GM23338 (cell line): ENCODE data around the gene STX11. TPM values are rescaled to one million over a fixed set of nuclear protein-coding genes. Genes with fewer than 3 reads are reported as not detected.

ENCODE experiments used
- ATAC-seq: fragments of 200-7000 bp; cut with Tn5 transposase; 3 replicates; pipeline ENCODE4 v1.9.1; 2020
- DNase-seq: peaks from one replicate; pipeline ENCODE4 v3.0.0-alpha.2; 2015; ENCODE audit warnings: low spot score
- H2AFZ ChIP-seq: fragments of 200-600 bp; sonication (generic); 2 replicates; pipeline ENCODE4 v1.8.0; 2016; ENCODE audit warnings: antibody characterized with exemption, mild to moderate bottlenecking, moderate library complexity
- H3F3A ChIP-seq: fragments of 200-600 bp; sonication (generic); replicated peaks from 2 replicates; pipeline ENCODE4 v1.8.0; 2017; ENCODE audit warnings: antibody characterized with exemption, mixed run types, low read depth
- H3K27ac ChIP-seq: fragments of 200-600 bp; sonication (generic); 2 replicates; pipeline ENCODE4 v1.6.1; 2016; ENCODE audit warnings: low read depth
- H3K27me3 ChIP-seq: fragments of 200-600 bp; sonication (generic); 2 replicates; pipeline ENCODE4 v1.8.0; 2016; ENCODE audit warnings: mild to moderate bottlenecking, mixed run types, moderate library complexity; ENCODE audit not compliant: insufficient read depth
- H3K36me3 ChIP-seq: fragments of 200-600 bp; sonication (generic); 2 replicates; pipeline ENCODE4 v1.8.0; 2016; ENCODE audit warnings: mild to moderate bottlenecking; ENCODE audit not compliant: insufficient read depth
- H3K4me1 ChIP-seq: fragments of 200-600 bp; sonication (generic); 2 replicates; pipeline ENCODE4 v1.8.0; 2016; ENCODE audit warnings: mild to moderate bottlenecking, moderate library complexity; ENCODE audit not compliant: insufficient read depth
- H3K4me2 ChIP-seq: fragments of 200-600 bp; sonication (generic); 2 replicates; pipeline ENCODE4 v1.7.1; 2017; ENCODE audit warnings: mixed run types
- H3K4me3 ChIP-seq: fragments of 200-600 bp; sonication (generic); 2 replicates; pipeline ENCODE4 v1.6.1; 2016; ENCODE audit warnings: mixed run types
- H3K79me2 ChIP-seq: fragments of 200-600 bp; sonication (generic); replicated peaks from 2 replicates; pipeline ENCODE4 v1.8.0; 2017; ENCODE audit warnings: mild to moderate bottlenecking; ENCODE audit not compliant: insufficient read depth
- H3K9me2 ChIP-seq: fragments of 200-600 bp; sonication (generic); 2 replicates; pipeline ENCODE4 v1.8.0; 2017; ENCODE audit not compliant: insufficient read depth
- H4K20me1 ChIP-seq: fragments of 200-600 bp; sonication (generic); replicated peaks from 2 replicates; pipeline ENCODE4 v1.8.0; 2017; ENCODE audit warnings: mild to moderate bottlenecking; ENCODE audit not compliant: insufficient read depth
- H3K27ac Mint-ChIP-seq: 2 replicates; pipeline ENCODE4 v1.8.0; 2020; ENCODE audit warnings: inconsistent platforms, mild to moderate bottlenecking, moderate library complexity, mixed read lengths
- H3K27me3 Mint-ChIP-seq: 3 replicates; pipeline ENCODE4 v1.8.0; 2022; ENCODE audit warnings: low read depth, mild to moderate bottlenecking, moderate library complexity, mixed read lengths, inconsistent platforms; ENCODE audit not compliant: insufficient read depth, poor library complexity
- H3K36me3 Mint-ChIP-seq: 3 replicates; pipeline ENCODE4 v1.8.0; 2021; ENCODE audit warnings: low read depth, mild to moderate bottlenecking, inconsistent platforms, moderate library complexity, mixed read lengths
- H3K4me1 Mint-ChIP-seq: 3 replicates; pipeline ENCODE4 v1.8.0; 2020; ENCODE audit warnings: mild to moderate bottlenecking, inconsistent platforms, mixed read lengths
- H3K4me3 Mint-ChIP-seq: 3 replicates; pipeline ENCODE4 v1.8.0; 2021; ENCODE audit warnings: moderate library complexity, mild to moderate bottlenecking, inconsistent platforms, mixed read lengths
- H3K9me3 Mint-ChIP-seq: 3 replicates; pipeline ENCODE4 v1.8.0; 2020; ENCODE audit warnings: moderate library complexity, mild to moderate bottlenecking, inconsistent platforms, mixed read lengths
- CREB1 ChIP-seq: fragments of 250-450 bp; sonication (Bioruptor Pico); IDR thresholded peaks from 2 replicates; pipeline ENCODE4 v1.5.0; 2020; ENCODE audit warnings: low read depth, mild to moderate bottlenecking, moderate library complexity
- CTCF ChIP-seq, 2 experiments: fragments of 200-600 bp in 1 of 2; sonication (generic) in 1 of 2; conservative IDR thresholded peaks; 2 replicates each; pipeline versions ENCODE4 v1.5.1 to v1.6.1; 2016 to 2017; ENCODE audit warnings: antibody characterized with exemption in 2 of 2, low read depth in 2 of 2, mild to moderate bottlenecking in 2 of 2, moderate library complexity in 1 of 2
- ETS1 ChIP-seq: IDR thresholded peaks from 2 replicates; pipeline ENCODE4 v1.6.1; 2016; ENCODE audit warnings: antibody characterized with exemption
- EZH2 ChIP-seq: fragments of 200-600 bp; sonication (generic); IDR thresholded peaks from one replicate; pipeline ENCODE4 v1.8.0; 2017; ENCODE audit warnings: antibody characterized with exemption, mild to moderate bottlenecking, low read depth; ENCODE audit not compliant: unreplicated experiment
- EZH2phosphoT487 ChIP-seq: fragments of 200-600 bp; sonication (generic); IDR thresholded peaks from one replicate; pipeline ENCODE4 v1.8.1; 2018; ENCODE audit warnings: antibody characterized with exemption; ENCODE audit not compliant: unreplicated experiment
- JUNB ChIP-seq: IDR thresholded peaks from one replicate; pipeline ENCODE4 v1.6.1; 2016; ENCODE audit warnings: antibody characterized with exemption; ENCODE audit not compliant: unreplicated experiment
- NANOG ChIP-seq: IDR thresholded peaks from 2 replicates; pipeline ENCODE4 v1.6.1; 2016; ENCODE audit warnings: antibody characterized with exemption, borderline replicate concordance
- REST ChIP-seq: IDR thresholded peaks from one replicate; pipeline ENCODE4 v1.6.1; 2018; ENCODE audit warnings: antibody characterized with exemption; ENCODE audit not compliant: unreplicated experiment
- STAT1 ChIP-seq: IDR thresholded peaks from one replicate; pipeline ENCODE4 v1.6.1; 2016; ENCODE audit warnings: antibody characterized with exemption; ENCODE audit not compliant: unreplicated experiment
- ZNF114 ChIP-seq: fragments of 250-450 bp; sonication (Bioruptor Pico); IDR thresholded peaks from 2 replicates; pipeline ENCODE4 v1.5.0; 2020; ENCODE audit warnings: mild to moderate bottlenecking, moderate library complexity
- ZNF462 ChIP-seq: fragments of 250-450 bp; sonication (Bioruptor Pico); IDR thresholded peaks from 2 replicates; pipeline ENCODE4 v1.5.0; 2020; ENCODE audit warnings: mild to moderate bottlenecking, moderate library complexity
- polyA plus RNA-seq: library from polyadenylated mRNA; unstranded; fragments of >200 nt; fragmentation: Nextera tagmentation; extraction: Ambion mirVana; gene quantifications from 2 replicates; pipeline ENCODE4 v1.2.1, GENCODE V29; 2016
- total RNA-seq: library from RNA; depleted of rRNA; stranded (reverse); fragments of >200 nt; shearing (Covaris generic); gene quantifications from 2 replicates; pipeline ENCODE4 v1.2.3, GENCODE V29; 2014

Gene STX11
- total and polyA plus RNA-seq, 2 experiments from 2014 or later, result 0.35 to 0.52 TPM

- TF ChIP-seq STAT1, result no peak
- no peak for TF ChIP-seq EZH2
- no peak for TF ChIP-seq ZNF114 (CRISPR knock-in tag)
- no peak for TF ChIP-seq JUNB
- TF ChIP-seq ETS1, result no peak
- no peak for TF ChIP-seq EZH2phosphoT487
- no peak for TF ChIP-seq CREB1 (CRISPR knock-in tag)
Observed at GRCh38 chr6:144106206-144106605, 44.1 kb upstream of the STX11 start (continued).

GRCh38 chr6:144110210-144110609 is 40.1 kb upstream of the STX11 start:
- Mint-ChIP-seq H3K4me3 (no peak overlapping the region), H3K27me3 (peaks cover 2% of the 10 kb centered on the region), H3K36me3 (no peaks in the 10 kb centered on the region), H3K9me3 (no peaks in the 10 kb centered on the region), H3K27ac (no peak overlapping the region), H3K4me1 (no peaks in the 10 kb centered on the region)
- peak overlapping the region; percentile 76; the same call in 1 of the 2 replicates for H2AFZ ChIP-seq
- H3K36me3 ChIP-seq, result no peaks in the 10 kb centered on the region
- no peaks in the 10 kb centered on the region for H3K4me1 ChIP-seq
- no peaks in the 10 kb centered on the region for H3K79me2 ChIP-seq
- no peak overlapping the region for H3K4me2 ChIP-seq
- no peaks in the 10 kb centered on the region for H3K9me2 ChIP-seq
- no peak overlapping the region for H3K4me3 ChIP-seq
- H4K20me1 ChIP-seq, result no peaks in the 10 kb centered on the region
- H3K27ac ChIP-seq, result no peak overlapping the region
- DNase-seq (no peak), ATAC-seq (no peak; the same call in 2 of the 3 replicates)
- no peaks in the 10 kb centered on the region for H3K27me3 ChIP-seq
- H3F3A ChIP-seq, result no peaks in the 10 kb centered on the region
- TF ChIP-seq REST (no peak), CTCF (conservative IDR thresholded peaks at IDR 0.05; ENCODE audit: low read depth in 2 of 2) (no peak), ZNF462 (no peak), ETS1 (no peak), NANOG (no peak), EZH2phosphoT487 (no peak), ZNF114 (CRISPR knock-in tag) (no peak), EZH2 (no peak), CREB1 (CRISPR knock-in tag) (no peak), STAT1 (no peak), JUNB (no peak)
